Thoracic aorta (tissue), 2 donors: Measurements from ENCODE around the gene TLE7. TPM values are rescaled to one million over a fixed set of nuclear protein-coding genes. Genes with fewer than 3 reads are reported as not detected.

Experiments used
- ATAC-seq: fragments of 150-250 bp; one replicate; pipeline ENCODE4 v1.8.0; 2017; ENCODE audit warnings: low read depth; ENCODE audit not compliant: insufficient number of reproducible peaks, low FRiP score
- DNase-seq: peaks from one replicate; pipeline ENCODE4 v3.0.0-alpha.2; 2020; ENCODE audit warnings: low spot score
- H3K27ac ChIP-seq, 2 donors: fragments of 200-600 bp; sonication (generic); 1 replicate in 1 of 2; 2 replicates in 1 of 2; pipeline ENCODE4 v1.5.1; 2016; ENCODE audit warnings: mild to moderate bottlenecking in 2 of 2, moderate library complexity in 2 of 2
- H3K27me3 ChIP-seq: fragments of 200-600 bp; sonication (generic); replicated peaks from 2 replicates; pipeline ENCODE4 v1.6.0; 2016; ENCODE audit warnings: mild to moderate bottlenecking; ENCODE audit not compliant: insufficient read depth
- H3K36me3 ChIP-seq: fragments of 200-600 bp; sonication (generic); one replicate; pipeline ENCODE4 v1.5.1; 2016
- H3K4me1 ChIP-seq, 2 donors: fragments of 200-600 bp; sonication (generic); 1 replicate in 1 of 2; 2 replicates in 1 of 2; pipeline versions ENCODE4 v1.5.1 to v1.6.0; 2016; ENCODE audit warnings: low read depth in 2 of 2, mild to moderate bottlenecking in 1 of 2; ENCODE audit not compliant: control insufficient read depth in 1 of 2
- H3K4me3 ChIP-seq: fragments of 200-600 bp; sonication (generic); 2 replicates; pipeline ENCODE4 v1.5.1; 2016; ENCODE audit warnings: mild to moderate bottlenecking
- H3K9me3 ChIP-seq: fragments of 200-600 bp; sonication (generic); 2 replicates; pipeline ENCODE4 v1.5.1; 2016
- total RNA-seq, 2 donors: library from RNA; depleted of rRNA; stranded (reverse); fragments of >200 nt; gene quantifications; one replicate each; pipeline versions ENCODE4 v1.1.0 to v1.2.3, GENCODE V29; 2016
- TF ChIP-seq, protein P1 (sequence below): fragments of 200-600 bp; sonication (generic); IDR thresholded peaks from one replicate; pipeline ENCODE4 v1.5.1; 2019; ENCODE audit warnings: antibody characterized with exemption

The TLE7 gene
- total RNA-seq, 2 donors from 2014 or later = not detected

DNA sequence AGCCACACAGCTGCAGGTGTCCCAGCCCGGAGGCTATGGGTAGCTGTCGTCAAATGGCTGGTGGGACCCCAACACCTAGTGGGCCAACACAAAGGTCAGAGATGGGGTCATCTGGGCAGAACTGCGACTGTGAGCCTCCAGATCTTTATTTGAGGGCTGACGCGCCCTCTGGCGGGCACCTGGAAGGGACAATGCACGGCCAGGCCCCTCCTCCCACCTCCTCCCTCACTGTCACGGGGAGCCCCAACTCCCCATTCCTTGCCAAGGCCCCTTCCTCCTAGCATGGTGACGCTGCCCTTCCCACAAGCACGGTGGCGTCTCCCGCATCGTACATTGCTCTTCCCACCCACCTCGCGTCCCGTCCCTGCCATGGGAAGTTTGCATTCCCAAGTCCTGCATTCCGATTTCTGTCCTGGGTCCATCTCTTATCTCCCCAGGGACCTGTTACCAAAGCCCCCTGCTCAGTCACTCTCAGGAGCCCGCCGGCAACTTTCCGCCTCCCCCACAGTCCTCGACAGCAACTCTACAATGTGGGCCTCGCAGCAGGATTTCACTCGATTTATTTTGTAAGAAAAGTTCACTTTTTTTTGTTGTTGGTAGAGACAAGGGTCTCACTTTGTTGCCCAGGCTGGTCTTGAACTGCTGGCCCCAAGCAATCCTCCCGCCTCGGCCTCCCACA lies 1.0 kb downstream of the TLE7 start:
- Histone ChIP-seq H3K27ac (no peak overlapping the region), H3K27me3 (no peaks in the 10 kb centered on the region), H3K4me1 (no peaks in the 10 kb centered on the region), H3K9me3 (peaks cover 36% of the 10 kb centered on the region), H3K36me3 (no peaks in the 10 kb centered on the region), H3K4me3 (no peak overlapping the region)
- DNase-seq (no peak), ATAC-seq (no peak)
- TF ChIP-seq, protein P1, sequence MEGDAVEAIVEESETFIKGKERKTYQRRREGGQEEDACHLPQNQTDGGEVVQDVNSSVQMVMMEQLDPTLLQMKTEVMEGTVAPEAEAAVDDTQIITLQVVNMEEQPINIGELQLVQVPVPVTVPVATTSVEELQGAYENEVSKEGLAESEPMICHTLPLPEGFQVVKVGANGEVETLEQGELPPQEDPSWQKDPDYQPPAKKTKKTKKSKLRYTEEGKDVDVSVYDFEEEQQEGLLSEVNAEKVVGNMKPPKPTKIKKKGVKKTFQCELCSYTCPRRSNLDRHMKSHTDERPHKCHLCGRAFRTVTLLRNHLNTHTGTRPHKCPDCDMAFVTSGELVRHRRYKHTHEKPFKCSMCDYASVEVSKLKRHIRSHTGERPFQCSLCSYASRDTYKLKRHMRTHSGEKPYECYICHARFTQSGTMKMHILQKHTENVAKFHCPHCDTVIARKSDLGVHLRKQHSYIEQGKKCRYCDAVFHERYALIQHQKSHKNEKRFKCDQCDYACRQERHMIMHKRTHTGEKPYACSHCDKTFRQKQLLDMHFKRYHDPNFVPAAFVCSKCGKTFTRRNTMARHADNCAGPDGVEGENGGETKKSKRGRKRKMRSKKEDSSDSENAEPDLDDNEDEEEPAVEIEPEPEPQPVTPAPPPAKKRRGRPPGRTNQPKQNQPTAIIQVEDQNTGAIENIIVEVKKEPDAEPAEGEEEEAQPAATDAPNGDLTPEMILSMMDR = no peak

DNA sequence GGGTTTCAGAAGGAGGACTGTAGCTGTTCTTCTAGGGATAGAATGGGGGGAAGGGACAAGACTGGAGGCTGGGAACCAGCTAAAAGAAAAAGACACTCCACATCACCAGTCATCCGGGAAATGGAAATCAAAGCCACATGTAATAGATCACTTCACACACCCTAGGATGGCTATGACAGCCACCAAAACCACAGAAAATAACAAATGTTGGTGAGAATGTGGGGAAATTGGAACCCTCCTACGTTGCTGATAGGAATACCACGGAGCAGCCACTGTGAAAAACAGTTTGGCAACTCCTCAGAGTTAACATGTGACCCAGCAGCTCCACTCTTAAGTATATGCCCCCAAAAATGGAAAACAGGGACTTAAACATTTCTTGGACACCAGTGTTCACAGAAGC lies 2.3 kb downstream of the TLE7 start:
- H3K27ac ChIP-seq = no peak overlapping the region
- H3K36me3 ChIP-seq = no peaks in the 10 kb centered on the region
- ATAC-seq (no peak), DNase-seq (no peak)
- H3K9me3 ChIP-seq = peaks cover 23% of the 10 kb centered on the region
- H3K27me3 ChIP-seq = no peaks in the 10 kb centered on the region
- TF ChIP-seq, protein P1 = no peak
- no peaks in the 10 kb centered on the region for H3K4me1 ChIP-seq
- H3K4me3 ChIP-seq = no peak overlapping the region

DNA sequence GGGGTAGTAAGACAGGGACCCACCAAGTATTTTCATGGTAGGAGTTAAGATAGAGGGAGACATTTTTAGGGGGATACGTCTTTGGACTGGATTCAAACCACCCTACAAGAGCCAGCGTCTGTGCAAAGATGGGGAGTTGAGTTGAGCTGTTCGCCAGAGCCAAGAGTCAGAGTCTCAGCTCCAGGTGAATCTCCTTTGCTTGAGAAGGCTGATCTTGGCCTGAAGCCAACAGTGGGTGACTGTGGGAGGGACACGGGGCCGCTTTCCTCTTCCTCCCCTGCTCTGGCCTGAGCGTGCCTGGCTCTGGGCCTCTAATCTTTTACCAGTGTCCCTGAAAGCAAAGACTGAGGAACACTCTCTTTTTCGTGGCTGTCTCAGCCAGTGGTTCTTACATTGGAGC lies 5.4 kb downstream of the TLE7 start:
- no peaks in the 10 kb centered on the region for H3K27me3 ChIP-seq

DNA sequence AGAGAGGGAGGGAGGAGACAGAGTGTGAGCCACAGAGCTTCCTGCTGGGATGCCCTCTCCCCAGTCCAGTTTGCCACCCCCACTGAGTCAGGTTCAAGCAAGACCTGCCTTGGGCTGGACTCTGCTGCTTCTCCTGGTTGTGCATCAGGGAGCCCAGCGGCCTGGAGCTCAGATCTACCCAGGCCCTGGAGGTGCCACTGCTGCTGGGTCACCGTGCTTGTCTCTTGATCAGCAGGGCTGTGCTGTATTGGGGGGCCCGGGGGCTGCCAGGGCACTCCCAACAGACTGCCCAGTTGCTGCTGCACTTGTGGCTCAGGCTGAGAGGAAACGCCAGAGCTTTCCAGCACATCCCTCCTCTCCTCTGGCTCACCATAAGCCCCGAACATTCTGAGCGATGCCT lies 8.9 kb downstream of the TLE7 start:
- H3K27me3 ChIP-seq = no peaks in the 10 kb centered on the region
- H3K9me3 ChIP-seq = no peaks in the 10 kb centered on the region
- TF ChIP-seq, protein P1 = no peak
- ATAC-seq (no peak), DNase-seq (no peak)
- no peak overlapping the region for H3K27ac ChIP-seq
- no peaks in the 10 kb centered on the region for H3K36me3 ChIP-seq
- H3K4me1 ChIP-seq = no peaks in the 10 kb centered on the region
- H3K4me3 ChIP-seq = no peak overlapping the region

More for the DNA sequence above, 5.4 kb downstream of the TLE7 start:
- ATAC-seq = no peak
- no peaks in the 10 kb centered on the region for H3K9me3 ChIP-seq
- TF ChIP-seq, protein P1 = no peak
- H3K4me1 ChIP-seq = no peaks in the 10 kb centered on the region
- H3K4me3 ChIP-seq = no peak overlapping the region
- no peak overlapping the region for H3K27ac ChIP-seq
- DNase-seq = no peak
- no peaks in the 10 kb centered on the region for H3K36me3 ChIP-seq

DNA sequence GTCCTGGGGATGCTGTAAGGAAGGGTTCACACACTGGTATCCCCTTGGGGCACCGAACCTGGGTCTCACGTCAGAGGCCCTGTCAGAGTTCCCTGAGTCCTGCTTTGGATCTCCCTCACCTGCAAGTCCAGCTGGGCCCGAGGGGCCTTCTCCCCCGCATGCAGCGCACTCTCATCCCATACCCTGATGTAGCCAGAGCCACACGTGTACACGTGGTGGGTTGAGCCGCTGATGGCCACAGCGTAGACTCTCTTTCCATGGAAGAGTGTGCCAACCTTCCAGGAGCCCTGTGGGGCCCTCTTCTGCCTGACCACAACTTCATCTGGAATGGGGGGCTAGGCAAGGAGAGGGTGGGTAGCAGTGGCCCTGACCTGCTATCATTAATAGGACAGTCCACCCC lies 9.9 kb downstream of the TLE7 start:
- H3K27me3 ChIP-seq = no peaks in the 10 kb centered on the region
- ATAC-seq = no peak
- TF ChIP-seq, protein P1 = no peak
- H3K4me1 ChIP-seq = no peaks in the 10 kb centered on the region
- no peak for DNase-seq
- no peaks in the 10 kb centered on the region for H3K36me3 ChIP-seq
- H3K9me3 ChIP-seq = no peaks in the 10 kb centered on the region
- no peak overlapping the region for H3K27ac ChIP-seq
- H3K4me3 ChIP-seq = no peak overlapping the region
